Measurements from ENCODE around the gene RPS6KL1.

Gene RPS6KL1

GRCh38 chr14:74919421-74920165, 3.5 kb downstream of the RPS6KL1 start:
- Histone ChIP-seq H3K9ac (ENCODE audit: low read depth, low read length) (no peak overlapping the region), H3K36me3 (ENCODE audit: insufficient read depth, low read length) (no peaks in the 10 kb centered on the region), H3K27ac (ENCODE audit: low read length) (no peak overlapping the region), H3K4me2 (ENCODE audit: insufficient read depth, low read length) (no peak overlapping the region), H3K4me1 (ENCODE audit: insufficient read depth, low read length) (no peaks in the 10 kb centered on the region), H2AFZ (ENCODE audit: low read depth, low read length) (no peak overlapping the region), H4K20me1 (ENCODE audit: insufficient read depth, low read length) (0 out of 2 replicates have a peak, but pooled peaks cover 4% of the 10 kb centered on the region), H3K79me2 (ENCODE audit: insufficient read depth, low read length) (no peaks in the 10 kb centered on the region), H3K27me3 (ENCODE audit: insufficient read depth, low read length, poor library complexity) (peaks cover 3% of the 10 kb centered on the region), H3K9me3 (ENCODE audit: insufficient read depth, low read length, severe bottlenecking) (no peaks in the 10 kb centered on the region), H3K4me3 (ENCODE audit: low read depth in 1 of 2, low read length in 2 of 2) (no peak overlapping the region)
- DNase-seq (no peak), ATAC-seq (ENCODE audit: insufficient read depth, low read depth) (no peak)
- no peak for TF ChIP-seq CTCF (IDR thresholded peaks at IDR 0.05; ENCODE audit: borderline replicate concordance, extremely low read depth, low read length, poor library complexity, severe bottlenecking)
- TF ChIP-seq EZH2 (IDR thresholded peaks at IDR 0.05; ENCODE audit: borderline replicate concordance, low read depth, low read length, severe bottlenecking) = no peak

GRCh38 chr14:74918380-74918779, 4.7 kb downstream of the RPS6KL1 start:
- Histone ChIP-seq H3K27ac (ENCODE audit: low read length) (no peak overlapping the region), H2AFZ (ENCODE audit: low read depth, low read length) (no peak overlapping the region), H3K4me2 (ENCODE audit: insufficient read depth, low read length) (no peak overlapping the region), H3K9me3 (ENCODE audit: insufficient read depth, low read length, severe bottlenecking) (no peaks in the 10 kb centered on the region), H3K79me2 (ENCODE audit: insufficient read depth, low read length) (no peaks in the 10 kb centered on the region), H3K27me3 (ENCODE audit: insufficient read depth, low read length, poor library complexity) (peaks cover 3% of the 10 kb centered on the region), H3K36me3 (ENCODE audit: insufficient read depth, low read length) (no peaks in the 10 kb centered on the region), H4K20me1 (ENCODE audit: insufficient read depth, low read length) (0 out of 2 replicates have a peak, but pooled peaks cover 4% of the 10 kb centered on the region), H3K9ac (ENCODE audit: low read depth, low read length) (no peak overlapping the region), H3K4me3 (ENCODE audit: low read depth in 1 of 2, low read length in 2 of 2) (no peak overlapping the region), H3K4me1 (ENCODE audit: insufficient read depth, low read length) (no peaks in the 10 kb centered on the region)
- DNase-seq = no peak
- no peak for TF ChIP-seq EZH2 (IDR thresholded peaks at IDR 0.05; ENCODE audit: borderline replicate concordance, low read depth, low read length, severe bottlenecking)
- TF ChIP-seq CTCF (IDR thresholded peaks at IDR 0.05; ENCODE audit: borderline replicate concordance, extremely low read depth, low read length, poor library complexity, severe bottlenecking) = no peak
- ATAC-seq (ENCODE audit: insufficient read depth, low read depth) = no peak

- 0 out of 2 replicates have a peak, but pooled peaks cover 4% of the 10 kb centered on the region for H4K20me1 ChIP-seq (ENCODE audit: insufficient read depth, low read length)
- H2AFZ ChIP-seq (ENCODE audit: low read depth, low read length) = no peak overlapping the region
- no peak overlapping the region for H3K9ac ChIP-seq (ENCODE audit: low read depth, low read length)
- TF ChIP-seq EZH2 (IDR thresholded peaks at IDR 0.05; ENCODE audit: borderline replicate concordance, low read depth, low read length, severe bottlenecking) = no peak
- no peak for TF ChIP-seq CTCF (IDR thresholded peaks at IDR 0.05; ENCODE audit: borderline replicate concordance, extremely low read depth, low read length, poor library complexity, severe bottlenecking)
- H3K27me3 ChIP-seq (ENCODE audit: insufficient read depth, low read length, poor library complexity) = peaks cover 3% of the 10 kb centered on the region
- H3K4me3 ChIP-seq (ENCODE audit: low read depth in 1 of 2, low read length in 2 of 2) = no peak overlapping the region
- no peaks in the 10 kb centered on the region for H3K79me2 ChIP-seq (ENCODE audit: insufficient read depth, low read length)
- no peak overlapping the region for H3K27ac ChIP-seq (ENCODE audit: low read length)
- DNase-seq (no peak), ATAC-seq (ENCODE audit: insufficient read depth, low read depth) (no peak)
- H3K4me2 ChIP-seq (ENCODE audit: insufficient read depth, low read length) = no peak overlapping the region
- H3K4me1 ChIP-seq (ENCODE audit: insufficient read depth, low read length) = no peaks in the 10 kb centered on the region
- H3K9me3 ChIP-seq (ENCODE audit: insufficient read depth, low read length, severe bottlenecking) = no peaks in the 10 kb centered on the region
- H3K36me3 ChIP-seq (ENCODE audit: insufficient read depth, low read length) = no peaks in the 10 kb centered on the region
These were observed 5.4 kb downstream of the RPS6KL1 start for GRCh38 chr14:74917646-74918081.

Measured in DND-41 (cell line).